IPS-NIHi11 (cell line): ENCODE results near the gene LOXL4.

Experiments
- DNase-seq: peaks from one replicate; pipeline ENCODE4 v3.0.0; 2012; ENCODE audit warnings: mixed read lengths, low spot score

Gene LOXL4

GRCh38 chr10:98264378-98265065 is 3.5 kb downstream of the LOXL4 start:
- no peak for DNase-seq

- DNase-seq, result no peak
Measured at GRCh38 chr10:98263088-98263487, 4.9 kb downstream of the LOXL4 start.

- peak; percentile 67 for DNase-seq
Measured at GRCh38 chr10:98262571-98262970, 5.4 kb downstream of the LOXL4 start.

DNA sequence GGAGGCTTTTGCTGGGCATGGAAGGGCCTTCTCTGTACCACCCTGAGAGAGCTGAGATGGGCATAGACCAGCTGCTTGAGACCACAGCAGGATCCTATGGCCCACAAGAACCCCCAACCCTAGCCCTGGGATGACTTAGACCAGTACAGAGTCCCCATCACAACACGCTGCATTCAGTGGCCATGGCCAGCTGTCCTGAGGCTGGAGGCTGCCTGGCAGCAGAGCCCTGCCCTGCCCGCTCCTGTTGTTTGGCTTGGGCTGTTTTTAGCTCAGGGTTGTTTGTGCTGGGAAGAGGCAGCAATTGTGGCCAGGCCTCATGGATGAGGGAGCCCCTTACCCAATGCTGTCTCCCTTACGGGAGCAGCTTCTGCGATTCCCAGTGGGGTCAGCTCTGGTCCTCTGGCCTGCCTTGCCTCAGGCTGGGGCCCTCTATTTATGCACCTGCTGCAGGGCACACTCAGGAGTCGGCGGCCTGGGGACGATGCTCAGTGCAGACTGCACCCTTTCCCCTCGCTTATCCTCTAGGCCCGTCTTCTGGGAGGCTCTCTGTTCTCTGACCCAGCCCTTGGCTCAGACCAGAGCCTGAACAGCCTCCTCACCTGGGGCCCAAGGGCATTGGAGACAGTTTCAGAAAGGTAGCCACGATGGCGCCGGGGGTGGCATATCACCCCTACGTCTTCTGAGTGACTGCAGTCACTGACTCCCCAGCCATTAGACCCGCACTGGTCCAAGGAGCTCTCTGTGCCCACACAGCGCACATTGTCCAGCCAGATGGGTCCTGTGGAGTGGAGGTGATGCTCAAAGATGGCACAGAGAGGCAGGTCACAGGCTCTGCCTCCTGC is 6.3 kb downstream of the LOXL4 start:
- no peak for DNase-seq

DNA sequence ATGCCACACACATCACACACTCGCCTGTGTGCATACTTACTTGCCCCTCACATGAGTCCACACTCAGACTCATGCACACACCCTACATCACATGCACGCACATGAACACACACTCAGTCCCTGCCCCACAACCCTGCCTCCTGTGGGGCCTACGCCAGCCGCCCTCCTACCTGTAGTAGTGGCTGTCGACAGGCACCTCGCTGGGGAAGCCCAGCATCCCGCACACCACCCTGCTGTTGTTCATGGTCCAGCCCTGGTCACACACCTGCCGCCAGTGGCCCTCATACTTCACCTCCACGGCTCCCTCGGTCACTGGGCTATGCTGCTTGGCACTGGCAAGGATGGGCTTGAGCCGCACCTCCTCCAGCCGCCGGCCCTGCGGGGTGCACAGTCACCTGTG is 7.2 kb downstream of the LOXL4 start:
- DNase-seq, result no peak

DNA sequence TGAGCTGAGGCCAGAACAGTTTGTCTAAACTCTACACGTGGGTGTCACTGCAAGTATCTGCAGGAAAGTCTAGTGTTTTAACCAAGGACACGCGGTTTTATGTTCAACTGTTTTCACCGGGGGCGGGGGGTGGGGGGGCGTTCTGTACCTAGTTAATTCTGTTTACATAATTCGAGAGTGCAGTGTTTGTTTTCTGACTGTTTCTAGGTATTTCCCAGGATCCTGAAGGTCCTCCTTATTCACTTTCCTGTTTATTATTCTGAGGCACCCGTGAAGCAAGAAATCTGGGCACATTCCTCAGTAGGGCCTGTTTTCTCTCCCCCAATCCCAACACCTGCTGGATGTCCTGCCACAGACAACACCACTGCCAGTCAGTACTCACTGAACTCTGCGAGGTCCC is 7.6 kb downstream of the LOXL4 start:
- DNase-seq, result no peak

DNA sequence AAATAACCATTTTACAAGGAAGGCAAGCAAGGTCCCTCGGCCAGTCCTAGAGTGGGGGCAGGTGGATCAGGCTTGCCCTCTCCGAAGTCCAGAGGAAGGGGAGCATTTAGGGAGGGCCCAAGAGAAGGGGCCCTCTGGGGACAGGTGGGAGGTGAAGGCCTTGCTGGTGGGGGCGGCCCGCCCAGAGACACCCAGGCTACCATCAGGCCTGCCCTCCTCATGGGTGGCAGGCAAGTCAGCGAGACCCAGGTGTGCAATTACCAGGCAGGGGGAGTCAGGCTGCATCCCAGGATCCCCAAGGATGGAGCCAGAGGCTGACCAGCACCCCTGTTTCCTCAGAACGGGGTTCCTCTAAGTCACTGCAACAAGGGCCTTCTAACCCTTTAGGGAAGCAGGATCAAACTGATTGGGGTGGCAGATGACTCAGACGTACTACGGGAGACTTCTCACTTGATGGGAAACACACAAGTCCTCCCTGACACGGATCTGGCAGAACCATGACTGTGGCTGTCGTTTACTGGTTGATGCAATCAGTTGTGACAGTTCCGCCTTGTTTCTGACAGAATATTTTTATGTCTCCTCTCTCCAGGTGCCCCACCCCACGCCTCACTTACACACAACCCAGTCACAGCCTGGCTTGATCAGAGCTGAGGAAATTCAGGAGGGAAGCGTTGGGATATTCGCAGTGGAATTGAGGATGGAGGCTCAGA is 8.2 kb downstream of the LOXL4 start:
- no peak for DNase-seq

DNA sequence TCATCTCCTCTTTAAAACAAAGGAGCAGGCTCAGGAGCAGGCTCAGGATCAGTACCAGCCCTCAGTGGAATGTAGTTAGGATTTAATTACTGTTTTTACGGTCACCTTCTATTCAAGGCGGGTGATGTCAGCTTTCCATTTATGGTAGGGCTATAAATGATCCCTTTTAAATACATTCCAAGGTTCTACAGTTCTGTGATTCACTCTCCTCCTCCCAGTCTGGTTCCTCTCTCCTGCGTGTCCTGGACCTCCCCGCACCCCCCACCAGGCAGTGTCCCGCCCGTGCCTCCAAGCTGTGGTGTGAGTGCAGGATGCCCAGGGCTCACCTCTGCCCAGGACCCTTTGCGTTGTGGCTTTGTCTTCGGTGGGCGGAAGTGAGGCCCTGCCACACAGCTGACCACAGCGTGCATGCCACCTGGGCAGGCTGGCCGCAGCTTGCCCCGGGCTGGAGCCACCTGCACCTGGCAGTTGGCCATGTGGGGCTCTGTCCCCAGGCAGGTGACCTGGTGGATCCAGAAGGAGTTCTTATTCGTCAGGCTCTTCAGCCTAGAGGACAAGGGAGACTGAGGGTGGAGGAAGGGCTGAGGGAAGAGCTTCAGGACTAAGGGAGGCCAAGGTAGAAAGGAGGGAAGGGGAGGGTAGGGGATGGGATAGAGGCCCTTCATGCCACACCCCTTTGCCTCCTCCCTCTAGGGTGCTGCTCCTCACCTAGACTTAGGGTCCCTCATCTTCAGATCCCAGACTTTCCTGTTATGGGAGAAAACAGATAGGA is 9.1 kb downstream of the LOXL4 start:
- no peak for DNase-seq

- no peak for DNase-seq
Measured at GRCh38 chr10:98257961-98258360, 10.0 kb downstream of the LOXL4 start.

GRCh38 chr10:98257198-98257597 is 10.8 kb downstream of the LOXL4 start:
- DNase-seq, result no peak

GRCh38 chr10:98256692-98257091 is 11.3 kb downstream of the LOXL4 start:
- DNase-seq, result no peak

- DNase-seq, result no peak
Measured at GRCh38 chr10:98255146-98255877, 12.7 kb downstream of the LOXL4 start.

DNA sequence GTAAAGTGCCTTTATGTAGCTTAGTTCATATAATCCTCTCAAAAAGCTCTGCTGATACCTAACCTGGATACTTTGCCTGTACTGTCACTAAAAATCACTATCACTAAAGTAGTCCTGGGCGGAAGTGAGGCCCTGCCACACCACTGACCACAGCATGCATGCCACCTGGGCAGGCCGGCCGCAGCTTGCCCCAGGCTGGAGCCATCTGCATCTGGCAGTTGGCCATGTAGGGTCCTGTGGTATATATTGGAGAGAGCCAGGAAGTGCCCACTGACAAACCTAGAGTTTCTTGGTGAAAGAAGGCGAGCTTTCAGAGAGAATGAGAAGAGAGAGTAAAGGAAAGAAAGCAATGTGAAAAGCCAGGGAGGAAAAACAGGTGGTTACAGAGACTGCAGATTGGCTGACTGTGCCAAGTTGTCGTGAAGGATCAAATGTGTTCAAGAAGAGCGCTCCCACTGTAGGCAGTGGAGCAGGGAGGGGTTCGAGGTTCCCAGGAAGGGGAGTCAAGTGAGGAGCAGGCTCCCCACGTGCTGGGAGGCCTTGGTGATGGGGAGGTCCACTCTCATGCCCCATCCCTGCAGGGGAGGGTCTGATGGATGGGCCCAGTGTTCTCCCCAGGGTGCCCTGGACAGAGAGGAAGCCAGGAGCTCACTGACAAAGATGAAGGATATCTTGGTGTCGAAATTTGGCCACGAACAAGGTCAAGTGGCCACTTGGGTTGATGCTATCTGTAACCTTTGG is 13.6 kb downstream of the LOXL4 start:
- no peak for DNase-seq

DNA sequence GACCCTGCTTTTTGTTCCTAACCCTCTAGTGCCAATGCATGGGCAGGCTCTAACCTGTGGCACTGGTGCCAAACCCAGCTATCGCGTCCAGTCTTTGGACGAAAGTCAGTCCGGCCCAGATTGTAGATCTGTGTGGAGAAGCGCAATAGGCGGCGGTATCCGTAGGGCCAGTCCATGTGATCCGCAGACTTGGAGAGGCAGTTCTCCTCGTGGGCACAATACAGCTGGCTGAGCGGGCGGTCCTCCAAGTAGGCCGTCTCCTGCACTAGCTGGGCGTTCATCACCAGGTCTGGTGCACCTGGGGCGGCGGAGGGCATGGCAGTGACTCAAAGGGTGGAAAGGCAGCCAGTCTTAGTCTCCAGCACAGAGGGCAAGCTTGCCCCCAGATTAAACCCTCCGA is 14.5 kb downstream of the LOXL4 start:
- DNase-seq, result no peak

- no peak for DNase-seq
Measured at GRCh38 chr10:98252464-98252863, 15.5 kb downstream of the LOXL4 start.

DNA sequence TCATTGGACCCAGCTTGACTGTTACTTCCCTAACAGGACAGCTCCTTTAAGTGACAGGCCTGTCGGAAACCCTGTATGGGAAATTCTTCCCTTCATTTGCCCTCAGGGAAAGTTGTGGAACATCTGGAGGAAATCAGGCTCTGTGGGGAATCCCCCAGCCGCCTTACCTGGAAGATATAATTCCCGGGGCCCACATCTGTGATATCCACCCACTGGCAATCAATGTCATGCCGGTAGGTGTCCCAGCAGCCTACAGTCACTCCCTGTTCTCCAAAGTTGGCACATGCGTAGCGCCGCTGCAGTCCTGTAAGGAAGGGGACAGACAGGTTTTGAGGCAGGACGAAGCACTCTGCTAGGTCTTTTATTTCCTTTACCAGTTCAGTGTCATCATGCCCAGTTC is 16.6 kb downstream of the LOXL4 start:
- DNase-seq, result no peak

DNA sequence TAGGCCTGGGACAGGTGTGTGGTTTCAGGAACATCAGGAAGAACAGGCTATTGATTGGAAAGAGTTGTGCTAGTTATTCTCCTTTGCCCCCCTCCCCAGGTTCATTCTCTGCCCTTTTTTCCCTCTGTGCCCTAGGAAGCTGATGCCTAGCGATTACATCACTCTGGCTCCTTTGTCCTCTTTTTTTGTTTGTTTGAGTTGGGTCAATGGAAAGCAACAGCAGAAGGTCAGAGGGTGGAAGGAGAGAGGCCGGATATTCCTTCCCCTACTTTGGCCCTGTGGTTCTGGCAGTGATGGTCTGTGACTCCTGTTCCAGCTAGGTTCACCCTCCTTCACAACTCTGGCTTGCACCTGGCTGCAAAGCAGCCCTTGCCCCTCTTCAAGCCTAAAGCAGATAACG is 18.9 kb downstream of the LOXL4 start:
- DNase-seq, result no peak

DNA sequence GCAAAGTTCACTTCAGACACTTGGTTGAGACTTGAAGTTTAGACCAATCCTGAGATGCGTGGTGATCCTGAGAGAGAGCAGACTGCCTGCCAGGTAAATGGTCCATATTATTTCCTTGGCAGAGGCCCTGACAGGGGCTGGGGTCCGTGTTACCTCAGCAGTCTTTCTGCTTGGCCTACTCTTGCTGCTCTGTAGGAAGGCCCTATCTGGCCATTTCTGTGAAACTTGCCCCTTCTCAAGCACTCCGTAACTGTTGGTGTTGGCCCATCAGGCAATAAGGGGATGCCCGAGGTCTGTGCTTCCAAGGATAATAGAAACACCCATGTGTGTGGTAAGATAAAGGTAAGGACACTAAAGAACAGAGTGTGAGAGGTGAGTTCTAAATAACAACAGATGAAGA is 20.0 kb downstream of the LOXL4 start:
- DNase-seq, result no peak

DNA sequence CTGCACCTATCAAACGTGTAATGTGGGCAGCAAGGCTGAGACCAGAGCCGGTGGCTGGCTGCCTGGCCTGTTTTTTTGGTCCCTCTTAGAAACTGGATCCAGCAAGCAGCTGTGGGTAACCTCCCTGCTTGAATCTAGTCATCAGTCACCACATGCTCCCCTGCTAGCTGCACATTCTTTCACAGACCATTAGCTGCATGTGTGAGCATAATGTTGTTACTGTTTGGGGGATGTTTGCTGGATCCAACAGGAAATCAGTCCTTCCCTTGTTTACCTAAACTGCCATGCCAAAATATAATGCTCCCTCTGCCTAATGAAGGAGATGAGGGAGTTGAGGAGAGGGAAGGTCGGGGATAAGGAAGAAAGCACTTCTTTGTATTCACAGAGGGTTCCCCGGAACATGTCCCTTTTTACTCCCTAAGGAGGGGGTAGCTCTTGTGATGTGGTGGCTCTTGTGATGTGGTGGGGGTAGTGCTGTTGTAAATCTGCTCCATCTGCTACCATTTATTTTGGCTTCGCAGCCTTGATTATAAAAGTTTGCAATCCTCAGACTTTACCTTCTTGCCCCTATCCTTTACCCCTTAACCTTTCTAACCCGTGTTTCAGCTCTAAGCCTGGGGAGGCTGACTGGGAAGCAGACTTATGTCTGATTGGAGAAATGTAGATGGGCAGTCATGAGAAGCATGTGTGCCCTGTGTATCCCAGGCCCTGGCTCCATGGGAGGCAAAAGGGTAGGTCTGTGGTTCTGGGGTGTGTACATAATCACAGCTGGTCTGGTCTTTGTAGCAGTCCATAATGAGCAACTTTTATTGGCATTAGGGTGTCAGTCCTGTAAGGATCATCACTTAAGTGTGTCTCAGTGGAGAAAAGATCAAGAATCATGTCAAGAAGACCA is 20.8 kb downstream of the LOXL4 start:
- no peak for DNase-seq

DNA sequence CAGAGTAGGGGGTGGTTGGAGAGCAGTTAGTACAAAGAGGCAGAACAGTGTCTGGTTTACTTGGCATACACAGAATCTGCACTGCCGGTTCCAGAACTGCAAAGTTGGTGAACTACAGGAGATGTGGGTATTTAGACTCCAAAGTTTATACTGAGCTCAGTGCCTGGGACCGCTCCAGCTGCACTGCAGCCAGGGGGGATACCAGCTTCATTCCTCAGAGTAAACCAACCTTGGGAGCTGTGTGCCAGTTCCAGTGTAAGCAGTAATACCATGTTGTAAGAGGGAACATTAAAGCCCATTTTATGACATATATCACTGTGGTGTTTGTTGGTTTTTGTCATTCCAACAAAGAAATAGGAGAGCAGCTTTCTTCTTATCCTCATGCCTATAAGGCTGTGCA is 23.4 kb downstream of the LOXL4 start:
- DNase-seq, result no peak
